ENCODE measurements around the gene CENPF. TPM values are rescaled to one million over a fixed set of nuclear protein-coding genes. Genes with fewer than 3 reads are reported as not detected.
"Not testable (repeated sequence)": the region's sequence is repeated elsewhere in the genome, so short reads cannot be mapped to it uniquely, and the experiment has no call there.

Gene CENPF
- total RNA-seq, 2 experiments from 2014 or later, result 102 to 107 TPM

DNA sequence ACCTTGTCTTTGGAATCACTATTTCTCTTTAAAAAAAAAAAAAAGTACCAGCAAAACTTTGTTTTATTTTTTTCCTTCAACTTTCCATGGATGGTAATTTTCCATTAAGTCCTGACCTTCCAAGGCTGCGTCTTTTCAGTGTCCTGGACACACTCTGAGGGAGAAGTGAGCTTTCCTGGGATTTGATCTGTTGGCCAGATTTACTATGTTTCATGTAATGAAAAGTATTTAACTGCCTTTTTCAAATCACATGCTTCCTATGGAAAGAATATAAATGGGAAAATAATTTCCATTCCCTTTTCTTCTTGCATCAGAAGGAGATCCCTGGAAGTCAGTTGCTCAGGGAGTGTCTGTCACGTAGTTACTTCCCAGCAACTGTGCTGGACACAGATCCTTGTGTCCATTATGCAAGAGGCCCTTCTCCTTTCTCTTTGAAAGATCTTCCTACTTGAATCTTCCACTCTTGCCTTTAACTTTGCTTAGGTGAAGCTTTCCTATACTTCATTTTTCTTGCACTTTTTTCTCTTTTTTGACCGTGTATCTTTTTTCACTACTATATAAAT, 59.3 kb downstream of the CENPF start:
- intact Hi-C loops (cut with DNase I, micrococcal nuclease), result loop anchor here in 1 of 2 experiments (10.0 kb wide), 1 partner anchor 862 kb away; no protein-coding TSS in a partner anchor
- no peak for DNase-seq
- Mint-ChIP-seq H3K36me3 (ENCODE audit: low read depth) (peaks cover 59% of the 10 kb centered on the region), H3K27me3 (no peaks in the 10 kb centered on the region), H3K4me1 (peaks cover 2% of the 10 kb centered on the region), H3K27ac (no peak overlapping the region), H3K9me3 (ENCODE audit: low read depth) (no peaks in the 10 kb centered on the region), H3K4me3 (no peak overlapping the region)
- ATAC-seq, result no peak
- CTCF ChIA-PET, result interaction anchor here (0.6 kb wide), 1 partner anchor 103 kb away, joined by 3 read pairs; no protein-coding TSS in a partner anchor
- POLR2A ChIA-PET, result no interaction called here

DNA sequence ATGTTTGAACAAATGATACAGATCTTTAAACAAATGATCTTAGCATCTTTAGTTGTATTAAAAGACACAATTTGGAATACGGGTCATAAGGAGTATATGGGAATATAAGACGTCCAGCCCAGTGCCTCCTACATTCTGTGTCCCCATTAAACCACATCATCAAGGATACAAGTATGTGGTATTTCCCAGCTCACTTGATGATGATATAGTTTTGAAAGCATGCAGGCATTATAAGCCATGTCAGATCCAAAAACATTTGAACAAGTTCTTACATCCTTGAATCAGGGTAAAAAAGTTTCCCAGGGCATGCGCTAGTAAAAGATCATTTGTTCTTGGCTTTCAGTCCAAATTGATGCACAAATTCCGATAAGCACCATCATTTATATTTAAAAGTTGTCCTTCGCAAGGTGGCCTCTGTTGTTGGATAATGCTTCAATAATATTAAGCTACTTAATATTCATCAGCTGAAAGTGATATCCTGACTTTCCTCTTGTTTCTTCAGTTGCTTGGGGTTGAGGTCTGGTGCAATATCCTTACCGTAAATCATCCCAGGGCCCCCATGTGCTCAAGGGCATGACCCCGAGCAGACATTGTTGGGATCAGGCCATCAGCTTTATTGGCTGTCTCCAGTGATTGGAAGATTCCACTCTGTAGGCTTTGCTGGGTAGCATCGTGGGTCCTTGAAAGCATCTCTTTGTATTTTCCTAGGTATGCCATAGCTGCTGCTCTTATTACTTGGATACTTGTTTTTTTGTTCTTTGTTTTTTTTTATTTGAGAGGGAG, 61.8 kb downstream of the CENPF start:
- no peak overlapping the region for H3K27ac Mint-ChIP-seq
- CTCF ChIA-PET, result interaction anchor here (0.7 to 1.1 kb wide), 2 partner anchors 38 to 1241 kb away, joined by 4 read pairs; no protein-coding TSS in a partner anchor
- no peaks in the 10 kb centered on the region for H3K9me3 Mint-ChIP-seq (ENCODE audit: low read depth)
- peaks cover 39% of the 10 kb centered on the region for H3K36me3 Mint-ChIP-seq (ENCODE audit: low read depth)
- DNase-seq (no peak), ATAC-seq (no peak)
- POLR2A ChIA-PET, result no interaction called here
- intact Hi-C loops (cut with DNase I, micrococcal nuclease), result loop anchor here in 1 of 2 experiments (10.0 kb wide), 1 partner anchor 860 kb away; no protein-coding TSS in a partner anchor
- no peaks in the 10 kb centered on the region for H3K27me3 Mint-ChIP-seq
- peaks cover 2% of the 10 kb centered on the region for H3K4me1 Mint-ChIP-seq
- no peak overlapping the region for H3K4me3 Mint-ChIP-seq

DNA sequence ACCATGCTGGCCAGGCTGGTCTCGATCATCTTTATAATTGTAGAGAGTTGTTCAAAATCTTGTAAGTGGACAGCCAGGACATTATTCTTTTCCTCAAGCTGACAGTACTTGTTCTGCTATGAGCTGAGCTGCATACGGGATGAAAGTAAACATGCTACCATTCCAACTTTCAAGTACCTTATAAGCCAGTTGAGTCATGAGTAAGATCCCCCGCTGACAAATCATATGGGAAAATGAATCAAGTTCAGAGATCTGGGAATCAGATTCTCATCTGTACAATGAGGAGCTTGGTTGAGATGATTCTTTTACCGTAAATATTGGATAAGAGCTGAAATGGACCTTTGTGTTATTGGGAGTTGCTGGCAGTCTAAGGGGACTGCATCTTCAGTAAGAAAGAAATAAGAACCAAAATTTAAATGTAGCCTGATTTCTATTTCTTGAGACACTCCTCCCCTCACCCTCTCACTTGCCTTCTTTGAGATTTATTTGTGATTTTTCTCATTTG, 62.7 kb downstream of the CENPF start:
- DNase-seq (no peak), ATAC-seq (no peak)
- CTCF ChIA-PET, result no interaction called here
- intact Hi-C loops (cut with DNase I, micrococcal nuclease), result loop anchor here in 1 of 2 experiments (10.0 kb wide), 1 partner anchor 859 kb away; no protein-coding TSS in a partner anchor
- Mint-ChIP-seq H3K27me3 (no peaks in the 10 kb centered on the region), H3K4me1 (peaks cover 2% of the 10 kb centered on the region), H3K36me3 (ENCODE audit: low read depth) (peaks cover 37% of the 10 kb centered on the region), H3K27ac (no peak overlapping the region), H3K4me3 (no peak overlapping the region), H3K9me3 (ENCODE audit: low read depth) (no peaks in the 10 kb centered on the region)
- POLR2A ChIA-PET, result interaction anchor here (0.6 kb wide), 1 partner anchor 316 kb away, joined by 6 read pairs; no protein-coding TSS in a partner anchor

DNA sequence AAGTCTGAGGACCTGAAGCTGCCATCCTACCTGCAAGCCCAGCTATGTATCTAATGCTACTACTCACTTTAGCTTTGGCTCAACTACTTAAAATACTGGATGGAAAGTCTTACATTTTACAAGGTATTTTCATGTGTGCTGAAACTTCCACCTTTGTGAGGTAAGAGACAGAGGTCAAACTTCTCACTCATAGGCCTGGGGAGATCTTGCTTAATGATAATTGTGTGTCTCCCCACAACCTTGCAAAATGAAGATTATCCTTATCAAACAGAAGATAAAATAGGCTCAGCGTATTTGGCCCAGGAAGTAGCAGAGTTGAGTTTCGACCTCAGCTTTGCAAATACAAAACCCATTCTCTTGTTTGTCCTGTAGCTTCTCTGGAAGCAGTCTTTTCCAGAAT, 63.7 kb downstream of the CENPF start:
- ChIA-PET POLR2A (no interaction called here), CTCF (interaction anchor here (0.6 kb wide), 2 partner anchors 37 to 122 kb away, joined by 4 read pairs; no protein-coding TSS in a partner anchor)
- Mint-ChIP-seq H3K27ac (no peak overlapping the region), H3K9me3 (ENCODE audit: low read depth) (no peaks in the 10 kb centered on the region), H3K4me3 (no peak overlapping the region), H3K36me3 (ENCODE audit: low read depth) (peaks cover 35% of the 10 kb centered on the region), H3K27me3 (no peaks in the 10 kb centered on the region), H3K4me1 (no peaks in the 10 kb centered on the region)
- intact Hi-C loops (cut with DNase I, micrococcal nuclease), result loop anchor here in 1 of 2 experiments (10.0 kb wide), 1 partner anchor 858 kb away; no protein-coding TSS in a partner anchor
- DNase-seq, result no peak
- ATAC-seq, result no peak

DNA sequence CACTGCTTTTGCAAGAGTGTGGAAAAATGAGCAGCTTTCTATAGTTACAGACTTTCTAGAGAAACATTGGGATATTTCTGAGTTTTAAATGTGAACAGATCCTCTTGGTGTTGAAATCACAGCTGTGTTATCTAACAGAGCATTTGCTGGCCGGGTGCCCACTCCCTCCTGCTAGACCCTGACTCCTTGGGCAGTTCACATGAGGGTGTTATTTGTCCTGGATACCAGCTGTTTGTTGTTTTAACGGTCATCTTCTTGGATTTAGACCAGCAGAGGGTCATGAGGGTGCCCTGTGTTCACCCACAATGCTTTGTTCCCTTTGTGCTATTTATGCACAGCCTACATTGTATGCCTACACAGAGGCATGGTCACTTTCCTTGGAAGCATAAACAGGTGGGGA, 67.1 kb downstream of the CENPF start:
- DNase-seq, result no peak
- Mint-ChIP-seq H3K36me3 (ENCODE audit: low read depth) (peaks cover 26% of the 10 kb centered on the region), H3K27me3 (no peaks in the 10 kb centered on the region), H3K27ac (no peak overlapping the region), H3K4me3 (no peak overlapping the region), H3K9me3 (ENCODE audit: low read depth) (no peaks in the 10 kb centered on the region), H3K4me1 (no peaks in the 10 kb centered on the region)
- intact Hi-C loops (cut with DNase I, micrococcal nuclease), result no loop called here
- ChIA-PET POLR2A (no interaction called here), CTCF (no interaction called here)
- ATAC-seq, result no peak

DNA sequence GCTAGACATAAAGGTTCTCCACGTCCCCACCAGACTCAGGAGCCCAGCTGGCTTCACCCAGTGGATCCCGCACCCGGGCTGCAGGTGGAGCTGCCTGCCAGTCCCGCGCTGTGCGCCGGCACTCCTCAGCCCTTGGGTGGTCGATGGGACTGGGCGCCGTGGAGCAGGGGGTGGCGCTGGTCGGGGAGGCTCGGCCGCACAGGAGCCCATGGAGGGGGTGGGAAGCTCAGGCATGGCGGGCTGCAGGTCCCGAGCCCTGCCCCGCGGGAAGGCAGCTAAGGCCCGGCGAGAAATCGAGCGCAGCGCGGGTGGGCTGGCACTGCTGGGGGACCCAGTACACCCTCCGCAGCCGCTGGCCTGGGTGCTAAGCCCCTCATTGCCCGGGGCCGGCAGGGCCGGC, 70.0 kb downstream of the CENPF start:
- H3K27me3 Mint-ChIP-seq; H3K4me3 Mint-ChIP-seq; ATAC-seq; CTCF ChIA-PET; H3K27ac Mint-ChIP-seq; H3K36me3 Mint-ChIP-seq (ENCODE audit: low read depth); DNase-seq; H3K9me3 Mint-ChIP-seq (ENCODE audit: low read depth); intact Hi-C loops (cut with DNase I, micrococcal nuclease); H3K4me1 Mint-ChIP-seq: not testable (repeated sequence)
- POLR2A ChIA-PET, result interaction anchor here (0.6 kb wide), 1 partner anchor 892 kb away, joined by 5 read pairs; no protein-coding TSS in a partner anchor

DNA sequence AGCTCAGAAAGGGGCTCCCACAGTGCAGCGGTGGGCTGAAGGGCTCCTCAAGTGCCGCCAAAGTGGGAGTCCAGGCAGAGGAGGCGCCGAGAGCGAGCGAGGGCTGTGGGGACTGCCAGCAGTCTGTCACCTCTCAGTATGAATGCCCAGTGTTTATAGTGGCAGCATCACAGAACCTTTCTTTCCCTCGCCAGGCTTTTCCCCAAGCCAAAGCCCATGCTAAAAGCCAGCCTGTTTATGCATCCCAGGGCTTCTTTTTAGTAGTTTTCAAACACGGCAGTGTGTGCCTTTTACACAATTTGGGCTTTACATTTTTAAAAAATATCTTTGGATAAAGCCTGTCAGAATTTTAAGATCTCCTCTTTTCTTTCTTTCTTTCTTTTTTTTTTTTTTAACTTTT, 70.6 kb downstream of the CENPF start:
- DNase-seq, result no peak
- H3K27ac Mint-ChIP-seq, result no peak overlapping the region
- no peaks in the 10 kb centered on the region for H3K27me3 Mint-ChIP-seq
- ChIA-PET POLR2A (interaction anchor here (0.6 kb wide), 1 partner anchor 891 kb away, joined by 5 read pairs; no protein-coding TSS in a partner anchor), CTCF (no interaction called here)
- no peak overlapping the region for H3K4me3 Mint-ChIP-seq
- no peak for ATAC-seq
- peaks cover 7% of the 10 kb centered on the region for H3K36me3 Mint-ChIP-seq (ENCODE audit: low read depth)
- intact Hi-C loops (cut with DNase I, micrococcal nuclease), result no loop called here
- no peaks in the 10 kb centered on the region for H3K4me1 Mint-ChIP-seq
- no peaks in the 10 kb centered on the region for H3K9me3 Mint-ChIP-seq (ENCODE audit: low read depth)

DNA sequence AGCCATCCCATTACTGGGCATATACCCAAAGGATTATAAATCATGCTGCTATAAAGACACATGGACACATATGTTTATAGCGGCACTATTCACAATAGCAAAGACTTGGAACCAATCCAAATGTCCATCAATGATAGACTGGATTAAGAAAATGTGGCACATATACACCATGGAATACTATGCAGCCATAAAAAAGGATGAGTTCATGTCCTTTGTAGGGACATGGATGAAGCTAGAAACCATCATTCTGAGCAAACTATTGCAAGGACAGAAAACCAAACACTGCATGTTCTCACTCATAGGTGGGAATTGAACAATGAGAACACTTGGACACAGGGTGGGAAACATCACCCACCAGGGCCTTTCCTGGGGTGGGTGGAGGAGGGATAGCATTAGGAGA, 72.5 kb downstream of the CENPF start:
- H3K36me3 Mint-ChIP-seq (ENCODE audit: low read depth); DNase-seq; POLR2A ChIA-PET; H3K27me3 Mint-ChIP-seq; ATAC-seq; H3K4me3 Mint-ChIP-seq; CTCF ChIA-PET; H3K9me3 Mint-ChIP-seq (ENCODE audit: low read depth); intact Hi-C loops (cut with DNase I, micrococcal nuclease); H3K27ac Mint-ChIP-seq; H3K4me1 Mint-ChIP-seq: not testable (repeated sequence)

DNA sequence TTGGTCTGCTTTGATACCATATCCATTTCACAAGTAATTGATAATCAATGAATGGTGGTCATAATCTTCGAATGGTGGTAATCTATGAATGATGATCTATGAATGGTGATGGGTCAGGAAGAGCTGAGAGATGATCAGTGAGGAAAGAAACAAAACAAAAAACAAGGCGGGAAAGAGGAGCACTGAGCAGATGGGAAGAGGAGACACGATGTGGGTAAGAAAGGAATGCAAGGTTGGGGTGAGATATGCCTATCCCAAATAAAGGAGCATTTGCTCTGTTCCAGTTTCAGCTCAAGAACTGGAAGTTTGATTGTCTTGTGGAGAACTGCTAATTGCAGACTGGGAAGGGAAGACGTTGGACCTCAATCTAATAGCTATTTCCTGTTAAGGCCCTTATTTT, 73.8 kb downstream of the CENPF start:
- intact Hi-C loops (cut with DNase I, micrococcal nuclease), result no loop called here
- Mint-ChIP-seq H3K36me3 (ENCODE audit: low read depth) (peaks cover 7% of the 10 kb centered on the region), H3K4me1 (no peaks in the 10 kb centered on the region), H3K9me3 (ENCODE audit: low read depth) (no peaks in the 10 kb centered on the region), H3K4me3 (no peak overlapping the region), H3K27me3 (no peaks in the 10 kb centered on the region), H3K27ac (no peak overlapping the region)
- CTCF ChIA-PET, result no interaction called here
- POLR2A ChIA-PET, result no interaction called here
- DNase-seq (no peak), ATAC-seq (no peak)

DNA sequence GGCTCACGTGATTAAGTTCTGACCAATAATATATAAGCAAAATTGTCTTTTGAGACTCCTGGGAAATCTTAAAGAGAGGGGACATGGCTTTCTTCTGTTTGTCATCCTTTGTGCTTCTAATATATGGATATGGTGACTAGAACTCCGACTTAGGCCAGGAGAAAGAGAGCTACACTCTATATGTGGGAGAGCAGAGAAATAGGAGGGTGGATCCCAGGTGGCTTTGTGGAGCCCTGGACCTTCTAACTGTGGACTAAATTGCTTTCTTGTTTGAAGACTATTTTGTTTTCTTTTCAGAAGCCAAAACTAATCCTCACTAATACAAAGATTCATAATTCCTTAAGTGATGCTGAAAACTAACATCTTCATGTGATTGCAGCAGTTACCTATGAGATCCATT, 75.0 kb downstream of the CENPF start:
- intact Hi-C loops (cut with DNase I, micrococcal nuclease), result no loop called here
- ChIA-PET POLR2A (no interaction called here), CTCF (no interaction called here)
- Mint-ChIP-seq H3K4me3 (no peak overlapping the region), H3K4me1 (no peaks in the 10 kb centered on the region), H3K9me3 (ENCODE audit: low read depth) (no peaks in the 10 kb centered on the region), H3K36me3 (ENCODE audit: low read depth) (no peaks in the 10 kb centered on the region), H3K27me3 (no peaks in the 10 kb centered on the region), H3K27ac (no peak overlapping the region)
- no peak for DNase-seq
- ATAC-seq, result no peak

DNA sequence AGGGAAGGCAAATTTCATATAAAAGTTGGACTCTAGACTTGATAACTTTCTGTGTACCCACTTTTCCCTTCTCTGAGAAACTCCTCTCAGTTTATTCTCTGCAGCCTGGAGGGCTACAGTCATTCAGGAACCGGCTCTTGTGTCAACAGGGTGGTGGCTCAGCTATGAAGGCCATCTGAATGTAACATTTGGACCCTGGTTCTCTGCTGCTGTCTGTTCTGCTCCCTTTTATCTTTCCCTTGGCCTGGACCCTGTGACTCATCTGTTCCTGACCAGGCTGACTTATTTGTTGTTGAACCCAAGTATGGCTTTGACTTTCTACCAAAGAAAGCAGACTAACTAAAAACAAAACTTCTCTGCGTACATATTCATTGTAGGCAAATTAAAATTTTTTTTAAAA, 75.4 kb downstream of the CENPF start:
- H3K9me3 Mint-ChIP-seq (ENCODE audit: low read depth), result no peaks in the 10 kb centered on the region
- ChIA-PET POLR2A (no interaction called here), CTCF (no interaction called here)
- H3K36me3 Mint-ChIP-seq (ENCODE audit: low read depth), result no peaks in the 10 kb centered on the region
- no peaks in the 10 kb centered on the region for H3K4me1 Mint-ChIP-seq
- ATAC-seq (no peak), DNase-seq (no peak)
- no peak overlapping the region for H3K4me3 Mint-ChIP-seq
- H3K27ac Mint-ChIP-seq, result no peak overlapping the region
- intact Hi-C loops (cut with DNase I, micrococcal nuclease), result no loop called here
- no peaks in the 10 kb centered on the region for H3K27me3 Mint-ChIP-seq

DNA sequence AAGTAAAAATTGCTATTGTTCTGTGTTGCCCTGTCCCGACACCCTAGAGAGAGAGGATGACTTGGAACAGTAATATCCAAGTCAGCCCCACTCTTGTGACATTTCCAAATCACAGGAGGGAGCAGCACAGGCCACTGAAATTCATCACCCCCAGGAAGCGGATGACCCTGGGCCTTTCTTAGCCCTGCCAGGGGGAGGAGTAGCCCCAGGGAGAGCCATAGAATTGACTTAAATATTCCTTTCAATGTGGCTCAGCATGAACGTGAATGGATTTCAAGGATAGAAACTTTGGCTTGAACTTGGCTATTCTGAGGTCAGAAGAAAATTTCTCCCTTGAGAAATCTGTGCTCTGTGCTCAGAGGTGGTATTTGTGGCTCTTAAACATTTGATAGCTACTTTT, 80.6 kb downstream of the CENPF start:
- ATAC-seq (no peak), DNase-seq (no peak)
- intact Hi-C loops (cut with DNase I, micrococcal nuclease), result no loop called here
- no peaks in the 10 kb centered on the region for H3K36me3 Mint-ChIP-seq (ENCODE audit: low read depth)
- no peaks in the 10 kb centered on the region for H3K9me3 Mint-ChIP-seq (ENCODE audit: low read depth)
- H3K27ac Mint-ChIP-seq, result no peak overlapping the region
- peaks cover 3% of the 10 kb centered on the region for H3K27me3 Mint-ChIP-seq
- ChIA-PET POLR2A (interaction anchor here (0.7 kb wide), 1 partner anchor 283 kb away, joined by 4 read pairs; no protein-coding TSS in a partner anchor), CTCF (no interaction called here)
- no peaks in the 10 kb centered on the region for H3K4me1 Mint-ChIP-seq
- H3K4me3 Mint-ChIP-seq, result no peak overlapping the region

Data from activated CD4-positive, alpha-beta T cell treated with anti-CD3 and anti-CD28 coated beads for 36 hours (primary cell).